Tibial nerve (tissue), 4 donors: ENCODE results near the gene CALHM2.

Experiments used
- CTCF ChIP-seq, 5 experiments: fragments of 200-600 bp in 3 of 5; fragments of 450-650 bp in 2 of 5; sonication (generic) in 3 of 5; IDR thresholded peaks; one replicate each; pipeline ENCODE4 v1.5.1; 2016 to 2019; ENCODE audit warnings: antibody characterized with exemption in 5 of 5, mild to moderate bottlenecking in 3 of 5, moderate library complexity in 2 of 5
- EP300 ChIP-seq, 2 donors: sonication (generic); formaldehyde crosslinking; IDR thresholded peaks; one replicate each; pipeline ENCODE4 v1.6.1; 2017; ENCODE audit warnings: antibody characterized with exemption in 2 of 2, mild to moderate bottlenecking in 1 of 2
- POLR2A ChIP-seq, 2 donors: fragments of 450-650 bp; IDR thresholded peaks; one replicate each; pipeline ENCODE4 v1.6.1; 2017; ENCODE audit warnings: antibody characterized with exemption in 2 of 2, mild to moderate bottlenecking in 2 of 2, moderate library complexity in 2 of 2

DNA sequence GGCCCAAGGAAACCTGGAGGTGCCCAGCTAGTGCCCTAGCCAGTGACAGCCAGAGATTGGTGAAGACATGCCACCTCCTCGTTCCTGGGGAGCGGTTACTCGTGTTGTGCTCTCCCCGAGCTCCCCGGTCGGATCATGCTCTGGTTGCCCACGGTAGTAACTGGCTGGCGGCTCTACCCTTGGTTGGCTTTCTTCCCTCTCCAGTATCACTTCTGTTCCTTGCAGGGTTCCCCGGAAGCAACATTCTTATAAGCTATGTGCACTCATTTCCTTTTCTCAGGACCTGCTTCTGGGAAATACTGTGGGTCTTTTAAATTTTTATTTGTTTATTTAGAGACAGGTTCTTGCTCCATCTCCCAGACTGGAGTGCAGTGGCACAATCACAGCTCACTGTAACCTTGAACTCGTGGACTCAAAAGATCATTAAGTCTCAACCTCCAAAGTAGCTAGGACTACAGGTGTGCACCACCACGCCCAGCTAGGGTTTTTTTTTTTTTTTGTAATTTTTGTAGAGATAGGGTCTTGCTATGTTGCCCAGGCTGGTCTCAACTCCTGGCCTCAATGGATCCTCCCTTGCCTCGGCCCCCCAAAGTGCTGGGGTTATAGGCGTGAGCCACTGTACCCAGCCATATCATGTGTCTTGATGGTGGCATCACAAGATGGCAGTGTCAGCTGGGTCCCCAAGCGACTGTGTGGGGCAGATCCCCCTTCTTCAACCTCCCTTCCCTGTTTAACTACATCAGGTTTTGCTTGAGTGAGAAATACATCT, 13.4 kb upstream of the CALHM2 start:
- TF ChIP-seq CTCF (IDR thresholded peaks at IDR 0.05) (no peak), POLR2A (IDR thresholded peaks at IDR 0.05) (no peak), EP300 (IDR thresholded peaks at IDR 0.05) (no peak)
